OCI-LY1 (cell line): ENCODE measurements around the gene TSPAN4.

ENCODE experiments used
- H2AFZ ChIP-seq: fragments of 200-600 bp; sonication (generic), shearing (Covaris generic); 2 replicates; pipeline ENCODE4 v1.6.0; 2014; ENCODE audit warnings: antibody characterized with exemption, mild to moderate bottlenecking, low read length
- H3F3A ChIP-seq: fragments of 200-600 bp; sonication (generic), shearing (Covaris generic); 2 replicates; pipeline ENCODE4 v1.6.0; 2014; ENCODE audit warnings: mild to moderate bottlenecking, antibody characterized with exemption, low read length, moderate library complexity; ENCODE audit not compliant: insufficient read depth
- H3K27ac ChIP-seq: fragments of 200-600 bp; sonication (generic); 2 replicates; pipeline ENCODE4 v1.5.1; 2014; ENCODE audit warnings: low read length, mixed run types, mild to moderate bottlenecking, low read depth; ENCODE audit not compliant: poor library complexity, severe bottlenecking
- H3K27me3 ChIP-seq: fragments of 200-600 bp; sonication (generic); 2 replicates; pipeline ENCODE4 v1.6.0; 2014; ENCODE audit warnings: antibody characterized with exemption, mild to moderate bottlenecking, low read length, moderate library complexity; ENCODE audit not compliant: insufficient read depth
- H3K36me3 ChIP-seq: fragments of 200-600 bp; sonication (generic); 2 replicates; pipeline ENCODE4 v1.6.1; 2014; ENCODE audit warnings: mild to moderate bottlenecking, antibody characterized with exemption, low read length, moderate library complexity, mixed read lengths; ENCODE audit not compliant: insufficient read depth
- H3K4me1 ChIP-seq: fragments of 200-600 bp; sonication (generic); 2 replicates; pipeline ENCODE4 v1.5.1; 2014; ENCODE audit warnings: mild to moderate bottlenecking, low read length, moderate library complexity; ENCODE audit not compliant: insufficient read depth, severe bottlenecking
- H3K4me2 ChIP-seq: fragments of 200-600 bp; sonication (generic), shearing (Covaris generic); 2 replicates; pipeline ENCODE4 v1.6.1; 2014; ENCODE audit warnings: low read length
- H3K4me3 ChIP-seq: fragments of 200-600 bp; sonication (generic); 2 replicates; pipeline ENCODE4 v1.5.1; 2014; ENCODE audit warnings: low read length, low read depth, mild to moderate bottlenecking, mixed read lengths; ENCODE audit not compliant: poor library complexity, severe bottlenecking
- H3K79me2 ChIP-seq: fragments of 200-600 bp; shearing (Covaris generic); 2 replicates; pipeline ENCODE4 v1.6.1; 2016; ENCODE audit warnings: mixed run types, low read length, mixed read lengths; ENCODE audit not compliant: insufficient read depth
- H3K9ac ChIP-seq: fragments of 200-600 bp; sonication (generic), shearing (Covaris generic); 2 replicates; pipeline ENCODE4 v1.6.1; 2014; ENCODE audit warnings: mild to moderate bottlenecking, low read length, mixed read lengths
- H3K9me2 ChIP-seq: fragments of 200-600 bp; sonication (generic), shearing (Covaris generic); 2 replicates; pipeline ENCODE4 v1.6.1; 2014; ENCODE audit warnings: low read depth, mild to moderate bottlenecking, low read length, mixed read lengths
- H3K9me3 ChIP-seq: fragments of 200-600 bp; shearing (Covaris generic); 2 replicates; pipeline ENCODE4 v1.6.1; 2014; ENCODE audit warnings: low read length, mixed read lengths
- H4K20me1 ChIP-seq: fragments of 200-600 bp; sonication (generic), shearing (Covaris generic); 2 replicates; pipeline ENCODE4 v1.6.0; 2016; ENCODE audit warnings: mild to moderate bottlenecking, low read length; ENCODE audit not compliant: insufficient read depth
- EZH2 ChIP-seq: fragments of 200-600 bp; sonication (generic), shearing (Covaris generic); IDR thresholded peaks from 2 replicates; pipeline ENCODE4 v1.8.0; 2017; ENCODE audit warnings: borderline replicate concordance, mixed run types, mild to moderate bottlenecking, antibody characterized with exemption, low read length, moderate library complexity, mixed read lengths
- TF ChIP-seq, protein P1 (sequence below): fragments of 200-600 bp; sonication (generic), shearing (Covaris generic); IDR thresholded peaks from 2 replicates; pipeline ENCODE4 v1.5.1; 2017; ENCODE audit warnings: mild to moderate bottlenecking, antibody characterized with exemption, low read length, moderate library complexity, mixed read lengths

Gene TSPAN4

DNA sequence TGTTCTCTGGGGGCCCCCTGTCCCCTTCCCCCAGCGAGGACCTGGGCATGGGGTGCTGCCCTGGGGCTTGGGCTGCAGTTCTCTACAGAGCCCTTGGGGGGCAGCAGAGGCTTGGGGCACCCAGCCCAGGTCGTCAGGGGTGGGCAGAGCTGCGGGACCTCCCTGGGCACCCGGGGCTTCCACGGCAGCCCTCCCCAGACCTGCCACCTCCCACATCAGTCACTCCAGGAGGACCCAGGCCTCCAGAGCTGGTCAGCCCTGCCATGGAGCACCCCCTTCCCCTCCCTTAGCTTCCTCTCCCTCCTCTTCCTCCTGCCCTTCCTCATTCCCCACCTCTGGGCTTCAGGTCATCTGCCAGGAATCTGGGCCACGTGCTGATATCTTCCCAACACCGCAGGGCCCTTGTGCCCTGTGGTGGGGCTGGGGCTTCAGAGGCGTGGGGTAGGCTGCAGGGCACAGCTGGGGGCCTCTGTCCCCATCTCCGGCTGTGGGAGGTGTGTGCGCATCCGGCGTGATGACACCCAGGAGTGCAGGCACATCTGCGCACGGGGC lies 5.8 kb downstream of the TSPAN4 start:
- TF ChIP-seq, protein P1, sequence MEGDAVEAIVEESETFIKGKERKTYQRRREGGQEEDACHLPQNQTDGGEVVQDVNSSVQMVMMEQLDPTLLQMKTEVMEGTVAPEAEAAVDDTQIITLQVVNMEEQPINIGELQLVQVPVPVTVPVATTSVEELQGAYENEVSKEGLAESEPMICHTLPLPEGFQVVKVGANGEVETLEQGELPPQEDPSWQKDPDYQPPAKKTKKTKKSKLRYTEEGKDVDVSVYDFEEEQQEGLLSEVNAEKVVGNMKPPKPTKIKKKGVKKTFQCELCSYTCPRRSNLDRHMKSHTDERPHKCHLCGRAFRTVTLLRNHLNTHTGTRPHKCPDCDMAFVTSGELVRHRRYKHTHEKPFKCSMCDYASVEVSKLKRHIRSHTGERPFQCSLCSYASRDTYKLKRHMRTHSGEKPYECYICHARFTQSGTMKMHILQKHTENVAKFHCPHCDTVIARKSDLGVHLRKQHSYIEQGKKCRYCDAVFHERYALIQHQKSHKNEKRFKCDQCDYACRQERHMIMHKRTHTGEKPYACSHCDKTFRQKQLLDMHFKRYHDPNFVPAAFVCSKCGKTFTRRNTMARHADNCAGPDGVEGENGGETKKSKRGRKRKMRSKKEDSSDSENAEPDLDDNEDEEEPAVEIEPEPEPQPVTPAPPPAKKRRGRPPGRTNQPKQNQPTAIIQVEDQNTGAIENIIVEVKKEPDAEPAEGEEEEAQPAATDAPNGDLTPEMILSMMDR, result peak; percentile 87
- TF ChIP-seq EZH2, result no peak
- Histone ChIP-seq H3K4me2 (peak overlapping the region; percentile 66), H3K4me1 (peaks cover 26% of the 10 kb centered on the region), H4K20me1 (no peaks in the 10 kb centered on the region), H3K27ac (no peak overlapping the region), H3F3A (no peaks in the 10 kb centered on the region), H3K79me2 (no peaks in the 10 kb centered on the region), H3K9me3 (no peaks in the 10 kb centered on the region), H3K9ac (no peak overlapping the region; the same call in 1 of the 2 replicates), H3K4me3 (peak overlapping the region; percentile 66), H3K9me2 (no peaks in the 10 kb centered on the region), H2AFZ (no peak overlapping the region), H3K36me3 (no peaks in the 10 kb centered on the region), H3K27me3 (peaks cover 4% of the 10 kb centered on the region; the same call in 1 of the 2 replicates)

DNA sequence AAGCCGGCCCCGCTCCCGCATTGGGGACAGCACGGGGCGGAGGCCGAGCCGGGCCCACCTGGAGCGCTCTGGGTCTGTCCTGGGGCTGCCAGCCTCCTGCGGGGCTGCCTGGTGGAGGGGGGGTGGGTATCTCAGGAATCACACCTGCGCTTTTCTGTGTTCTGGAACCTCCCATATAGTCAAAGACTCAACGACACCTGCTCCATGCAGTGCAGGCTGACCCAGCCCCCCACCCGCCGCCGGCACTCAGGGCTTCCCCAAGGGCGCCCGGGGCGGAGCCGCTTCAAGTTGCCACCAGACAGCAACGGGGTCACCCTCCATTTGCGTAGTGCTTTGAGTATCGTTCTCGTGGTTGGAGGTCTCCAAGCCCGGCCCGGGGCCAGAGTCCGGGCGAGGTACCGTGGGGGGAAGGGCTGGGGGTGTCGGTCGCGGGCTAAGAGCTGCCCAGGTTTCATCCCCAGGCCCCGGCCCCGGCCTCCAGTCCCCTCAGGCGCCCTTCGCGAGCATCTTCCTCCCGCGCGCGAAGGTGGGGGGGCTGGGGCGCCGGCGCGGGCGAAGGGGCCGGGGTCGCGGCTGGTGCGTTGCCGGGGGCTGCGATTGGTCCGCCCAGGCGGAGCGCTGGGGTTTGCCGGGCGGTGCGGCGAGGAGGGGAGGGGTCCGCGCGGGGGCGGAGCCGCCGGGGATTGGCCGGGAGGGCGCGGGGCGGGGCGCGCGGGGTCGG lies 6.6 kb downstream of the TSPAN4 start:
- Histone ChIP-seq H3K9ac (peak overlapping the region; percentile 49; the same call in 1 of the 2 replicates), H3K4me2 (peak overlapping the region; percentile 66), H3K79me2 (no peaks in the 10 kb centered on the region), H3K4me3 (peak overlapping the region; percentile 66), H3K9me2 (no peaks in the 10 kb centered on the region), H3K36me3 (no peaks in the 10 kb centered on the region), H3K27me3 (peaks cover 4% of the 10 kb centered on the region; the same call in 1 of the 2 replicates), H3F3A (no peaks in the 10 kb centered on the region), H3K4me1 (peaks cover 18% of the 10 kb centered on the region), H4K20me1 (no peaks in the 10 kb centered on the region), H3K27ac (no peak overlapping the region), H3K9me3 (no peaks in the 10 kb centered on the region), H2AFZ (no peak overlapping the region)
- TF ChIP-seq, protein P1, result no peak

DNA sequence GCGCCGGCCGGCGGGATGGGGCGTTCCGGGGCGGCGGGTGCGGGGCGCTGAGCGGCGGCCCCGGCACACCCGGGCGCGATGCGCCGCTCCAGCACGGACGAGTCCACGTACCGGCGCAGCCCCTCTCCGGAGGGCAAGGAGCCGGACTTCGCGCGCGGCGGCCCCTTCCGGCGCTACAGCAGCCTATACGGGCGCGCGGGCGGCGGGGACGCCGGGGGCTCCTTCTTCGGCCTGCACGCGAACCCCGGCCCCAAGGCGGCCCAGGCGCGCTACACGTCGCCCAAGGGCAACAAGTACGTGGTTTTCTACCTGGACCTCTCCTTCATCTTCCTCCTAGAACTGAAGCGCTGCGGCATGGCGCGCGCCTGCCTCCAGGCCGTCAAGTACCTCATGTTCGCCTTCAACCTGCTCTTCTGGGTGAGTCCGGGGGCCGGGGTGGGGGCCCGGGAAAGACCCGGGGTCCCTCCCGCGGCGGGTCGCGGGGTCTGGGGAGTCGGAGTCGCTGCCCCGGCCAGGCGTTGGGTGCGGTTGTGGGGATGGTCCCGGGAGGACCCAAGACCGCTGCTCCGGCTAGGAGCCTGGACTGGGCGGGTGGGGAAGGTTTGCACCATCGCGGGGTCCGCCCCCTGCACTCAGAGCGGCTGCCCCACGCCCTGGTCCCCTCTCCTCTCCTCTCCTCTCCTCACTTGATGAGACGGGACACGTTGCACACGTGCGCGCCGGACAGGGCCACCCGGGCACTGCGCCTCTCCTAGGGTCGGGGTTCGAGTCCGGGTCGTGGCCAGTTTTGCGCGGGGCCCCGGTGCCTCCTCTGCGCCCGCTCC lies 7.5 kb downstream of the TSPAN4 start:
- no peaks in the 10 kb centered on the region for H3K36me3 ChIP-seq
- H3K4me1 ChIP-seq, result peaks cover 18% of the 10 kb centered on the region

More for the DNA sequence above, 7.5 kb downstream of the TSPAN4 start:
- no peak overlapping the region for H2AFZ ChIP-seq
- peak overlapping the region; percentile 46; the same call in 1 of the 2 replicates for H3K9ac ChIP-seq
- peak overlapping the region; percentile 66 for H3K4me3 ChIP-seq
- no peaks in the 10 kb centered on the region for H3F3A ChIP-seq
- peaks cover 4% of the 10 kb centered on the region; the same call in 1 of the 2 replicates for H3K27me3 ChIP-seq
- no peak overlapping the region for H3K27ac ChIP-seq
- H3K79me2 ChIP-seq, result no peaks in the 10 kb centered on the region
- H3K4me2 ChIP-seq, result peak overlapping the region; percentile 83
- H3K9me2 ChIP-seq, result no peaks in the 10 kb centered on the region
- TF ChIP-seq, protein P1, result no peak
- TF ChIP-seq EZH2, result no peak
- no peaks in the 10 kb centered on the region for H3K9me3 ChIP-seq
- no peaks in the 10 kb centered on the region for H4K20me1 ChIP-seq
